GM12891 (cell line): ENCODE results near the gene TMEM150B.

ENCODE experiments used
- DNase-seq: peaks from one replicate; pipeline ENCODE4 v3.0.0; 2011; ENCODE audit warnings: low spot score; ENCODE audit not compliant: insufficient read length
- FAIRE-seq: peaks from 2 replicates; lab custom pipeline; 2011; peaks lifted over from hg19 to GRCh38; lab: Jason Lieb, UNC
- PAX5 ChIP-seq: IDR thresholded peaks from 2 replicates; pipeline ENCODE4 v1.6.1; 2011; ENCODE audit warnings: low read length, moderate library complexity, mild to moderate bottlenecking; ENCODE audit not compliant: insufficient read depth, severe bottlenecking
- POLR2A ChIP-seq: IDR thresholded peaks from 2 replicates; pipeline ENCODE4 v1.6.1; 2011; ENCODE audit warnings: low read depth, low read length, control low read depth
- POLR2AphosphoS5 ChIP-seq: IDR thresholded peaks from 2 replicates; pipeline ENCODE4 v1.6.1; 2011; ENCODE audit warnings: low read depth, low read length, control low read depth
- POU2F2 ChIP-seq: IDR thresholded peaks from 2 replicates; pipeline ENCODE4 v1.6.1; 2011; ENCODE audit warnings: low read depth, mild to moderate bottlenecking, control low read depth, low read length, moderate library complexity
- SPI1 ChIP-seq: IDR thresholded peaks from 2 replicates; pipeline ENCODE4 v1.6.1; 2011; ENCODE audit warnings: low read depth, low read length, control low read depth
- TAF1 ChIP-seq: IDR thresholded peaks from 2 replicates; pipeline ENCODE4 v1.6.1; 2011; ENCODE audit warnings: low read depth, low read length, control low read depth

Gene TMEM150B

GRCh38 chr19:55266840-55267239 is 58.3 kb downstream of the TMEM150B start:
- TF ChIP-seq POLR2AphosphoS5 (no peak), TAF1 (no peak)

GRCh38 chr19:55266404-55266803 is 58.7 kb downstream of the TMEM150B start:
- no peak for DNase-seq
- peak; percentile 69 for FAIRE-seq
- no peak for TF ChIP-seq POU2F2
- no peak for TF ChIP-seq POLR2AphosphoS5
- TF ChIP-seq PAX5: no peak
- TF ChIP-seq SPI1: no peak
- no peak for TF ChIP-seq TAF1
- no peak for TF ChIP-seq POLR2A

More at GRCh38 chr19:55266840-55267239, 58.3 kb downstream of the TMEM150B start:
- FAIRE-seq: no peak
- DNase-seq: no peak

GRCh38 chr19:55265723-55266386 is 59.3 kb downstream of the TMEM150B start:
- DNase-seq (no peak), FAIRE-seq (no peak)
- TF ChIP-seq PAX5 (no peak), TAF1 (no peak), SPI1 (no peak), POLR2A (no peak), POU2F2 (no peak), POLR2AphosphoS5 (no peak)

GRCh38 chr19:55265173-55265572 is 60.0 kb downstream of the TMEM150B start:
- no peak for DNase-seq
- TF ChIP-seq POLR2A (no peak), POLR2AphosphoS5 (no peak), POU2F2 (no peak), SPI1 (no peak), PAX5 (no peak), TAF1 (no peak)
- FAIRE-seq: no peak

- TF ChIP-seq SPI1 (no peak), POLR2A (no peak), POLR2AphosphoS5 (no peak), PAX5 (no peak), POU2F2 (no peak), TAF1 (no peak)
- DNase-seq (no peak), FAIRE-seq (no peak)
Observed at GRCh38 chr19:55264531-55264930, 60.6 kb downstream of the TMEM150B start.
